HK-2 (cell line): ENCODE measurements around the gene ZFY.

Experiments used
- DNase-seq: peaks from one replicate; pipeline ENCODE4 v3.0.0-alpha.2; 2018; ENCODE audit not compliant: unreplicated experiment

The ZFY gene

DNA sequence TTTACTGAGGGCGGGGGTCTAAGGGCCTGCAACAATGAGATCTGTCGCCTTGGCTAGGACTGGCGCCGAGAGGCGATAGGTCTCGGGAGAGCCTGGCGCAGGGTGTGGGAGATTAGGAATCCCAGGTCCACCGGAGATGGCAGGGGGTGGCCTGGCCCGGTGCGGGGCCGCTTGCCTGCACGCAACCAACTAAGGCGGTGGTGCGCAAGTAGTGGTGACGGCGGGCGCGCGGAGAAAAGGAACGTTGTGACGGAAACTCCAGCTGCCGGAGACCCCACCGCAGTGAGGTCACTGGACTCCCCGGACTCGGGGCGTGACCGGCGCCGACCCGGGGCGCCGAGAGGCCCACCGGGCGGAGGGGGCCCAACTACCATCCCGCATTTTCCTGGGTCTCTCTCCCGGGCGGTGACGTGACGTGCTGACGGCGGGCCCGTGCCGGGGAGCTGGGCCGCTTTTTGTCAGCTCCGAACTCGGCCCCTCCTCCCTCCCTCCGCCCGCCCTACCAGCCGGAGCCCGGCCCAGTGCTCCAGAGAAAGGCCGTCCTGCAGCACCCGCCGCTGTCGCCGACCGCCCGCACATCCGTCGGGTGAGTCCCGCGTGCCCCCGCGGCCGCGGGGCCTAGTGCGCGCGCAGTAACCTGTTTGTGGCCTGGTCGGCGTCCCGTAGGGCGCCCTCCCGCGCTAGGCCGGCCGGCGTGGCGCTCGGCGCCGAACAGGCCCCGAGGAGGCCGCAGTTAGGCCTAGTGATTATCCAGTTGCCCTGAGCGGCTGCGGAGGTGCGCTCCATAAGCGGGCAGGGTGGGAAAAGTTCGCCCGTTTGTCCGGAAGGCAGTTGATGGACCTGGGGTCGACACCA lies at the start of gene ZFY:
TSS of gene ZFY (plus strand) at position 521 of the 855 bp plus-strand sequence. CDS start 18,556 bp downstream, outside the sequence.
- peak; percentile 0 for DNase-seq

- DNase-seq: no peak
These were observed 49.3 kb upstream of the ZFY start for GRCh38 chrY:2885880-2886279.

DNA sequence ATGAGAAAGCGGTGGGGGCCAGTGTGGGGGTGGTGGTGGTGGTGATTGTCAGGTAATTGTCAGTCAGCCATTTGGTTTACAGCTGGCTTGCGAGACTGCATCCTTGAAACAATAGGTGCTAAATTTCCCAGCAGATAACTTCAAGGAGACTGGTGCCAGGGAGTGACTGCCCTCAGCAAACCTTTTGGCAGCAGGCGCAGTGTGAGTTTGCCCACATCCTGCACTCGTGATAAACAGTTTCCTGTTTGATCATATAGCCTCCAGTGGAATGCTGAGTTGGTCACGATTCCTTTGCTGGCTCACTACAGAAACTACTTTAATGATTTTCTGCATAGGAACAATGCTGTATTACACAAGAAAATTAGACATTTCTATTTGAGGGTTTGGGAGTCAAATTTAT lies 47.8 kb upstream of the ZFY start:
- no peak for DNase-seq

DNA sequence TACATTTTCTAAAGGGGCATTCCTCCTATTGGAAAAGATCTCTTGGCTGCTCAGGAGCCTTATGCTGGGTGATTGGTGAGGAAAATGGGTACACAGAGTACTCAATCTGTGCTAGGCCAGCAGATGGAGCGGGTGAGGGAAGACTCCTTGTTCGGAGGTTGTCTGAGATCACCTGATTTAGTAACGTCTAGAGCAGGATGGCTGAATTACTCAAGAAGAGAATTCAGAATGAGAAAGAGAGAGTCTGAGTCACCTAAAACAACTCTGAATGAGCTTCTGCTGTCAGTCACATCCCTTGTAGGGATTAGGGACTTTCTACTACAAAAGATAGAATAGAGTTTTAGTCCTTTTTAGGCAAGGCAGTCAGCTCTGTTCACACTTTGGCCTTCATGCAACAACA lies 47.2 kb upstream of the ZFY start:
- DNase-seq: no peak

DNA sequence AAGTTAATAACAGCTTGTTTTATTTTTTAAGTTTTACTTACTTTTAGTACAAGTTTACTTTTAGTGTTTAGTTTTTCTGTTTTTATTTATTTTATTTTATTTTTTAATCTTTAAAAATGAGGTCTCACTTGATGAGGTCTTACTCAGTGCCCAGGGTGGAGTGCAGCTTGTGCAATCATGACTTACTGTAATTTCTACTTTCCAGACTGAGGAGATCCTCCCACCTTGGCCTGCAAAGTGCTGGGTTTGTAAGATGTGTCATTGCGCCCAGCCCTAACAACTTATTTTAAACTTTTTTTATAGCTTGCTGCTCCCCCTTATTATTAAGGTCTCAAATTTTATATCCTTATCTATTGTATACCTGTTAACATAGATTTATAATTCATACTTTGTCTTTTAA lies 41.7 kb upstream of the ZFY start:
- no peak for DNase-seq

DNA sequence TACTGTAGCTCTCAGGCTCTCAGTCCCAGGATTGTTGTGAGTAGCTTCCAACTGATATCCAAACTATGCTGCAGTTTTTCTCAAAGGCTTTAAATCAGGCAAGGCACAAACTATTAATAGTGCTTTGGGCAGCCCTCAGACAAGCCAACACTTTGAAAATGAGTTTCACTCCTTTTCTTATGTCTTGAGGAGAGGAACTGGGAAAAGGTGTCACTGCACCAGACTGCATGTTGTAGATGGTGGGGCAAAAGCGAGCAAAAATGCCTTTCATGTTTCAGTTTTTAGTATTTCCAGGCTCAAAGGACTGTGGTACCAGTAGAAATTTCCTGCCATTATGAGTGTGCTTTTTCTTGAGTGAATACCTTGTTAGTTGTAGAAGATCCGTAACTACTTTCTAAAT lies 39.1 kb upstream of the ZFY start:
- DNase-seq: no peak

DNA sequence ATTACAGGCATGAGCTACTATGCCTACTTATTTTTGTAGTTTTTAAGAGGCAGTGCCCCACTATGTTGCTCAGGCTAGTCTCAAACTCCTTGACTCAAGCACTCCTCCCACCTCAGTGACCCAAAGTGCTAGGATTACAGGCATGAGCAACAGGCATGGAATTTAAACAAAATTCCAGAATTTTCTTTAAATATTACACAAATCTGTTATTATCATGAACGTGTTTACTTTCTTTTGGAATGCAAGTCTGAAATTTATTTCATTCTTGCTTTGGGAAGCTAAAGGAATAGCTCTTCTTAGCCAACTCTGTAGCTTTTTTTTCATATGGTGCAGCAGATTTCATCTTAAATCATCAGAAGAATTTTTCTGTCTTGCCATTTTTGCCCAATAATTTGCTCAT lies 27.8 kb upstream of the ZFY start:
- no peak for DNase-seq

GRCh38 chrY:2913066-2913815 lies 21.9 kb upstream of the ZFY start:
- DNase-seq: no peak

GRCh38 chrY:2934078-2934477 lies 1.1 kb upstream of the ZFY start:
- no peak for DNase-seq

GRCh38 chrY:2935716-2936435 lies 695 bp downstream of the ZFY start:
- peak; percentile 11 for DNase-seq

DNA sequence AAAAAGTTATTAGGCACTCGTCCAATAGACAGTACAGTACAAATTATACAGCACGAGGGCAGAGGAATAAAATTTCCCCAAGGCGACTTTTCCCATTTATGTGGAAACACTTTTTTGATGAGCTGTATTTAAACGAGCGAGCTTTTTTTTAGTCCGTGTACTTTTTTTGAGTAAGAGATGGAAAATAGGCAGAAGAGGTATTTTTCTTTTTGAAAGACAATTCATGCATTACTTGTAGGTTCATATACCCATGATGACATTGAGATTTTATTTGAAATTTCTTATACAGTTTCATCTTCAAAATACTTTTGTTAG lies 1.2 kb downstream of the ZFY start:
- no peak for DNase-seq

GRCh38 chrY:2937149-2937548 lies 2.0 kb downstream of the ZFY start:
- no peak for DNase-seq

DNA sequence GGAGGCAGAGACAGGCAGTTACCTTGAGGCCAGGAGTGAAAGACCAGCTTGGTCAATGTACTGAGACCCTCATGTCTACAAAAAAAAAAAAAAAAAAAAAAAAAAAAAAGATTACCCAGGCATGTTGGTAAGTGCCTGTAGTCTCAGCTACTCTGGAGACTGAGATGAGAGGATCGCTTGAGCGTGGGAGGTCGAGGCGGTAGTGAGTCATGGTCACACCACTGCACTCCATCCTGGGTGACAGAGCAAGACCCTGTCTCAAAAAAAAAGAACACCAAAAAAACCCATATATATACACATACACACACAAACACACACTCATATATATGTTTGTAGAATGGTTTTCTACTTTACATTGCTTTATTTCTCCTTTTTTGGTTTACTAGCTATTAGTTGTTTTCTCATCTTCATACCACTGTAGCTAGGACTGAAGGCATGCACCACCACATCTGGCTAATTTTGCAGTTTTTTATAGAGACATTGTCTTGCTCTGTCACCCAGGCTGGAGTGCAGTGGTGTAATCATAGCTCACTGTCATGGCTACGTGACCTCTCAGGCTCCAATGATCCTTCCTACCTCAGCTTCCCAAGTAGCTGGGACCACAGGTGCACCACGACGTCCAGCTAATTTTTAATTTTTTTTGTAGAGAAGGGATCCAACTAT lies 14.5 kb downstream of the ZFY start:
- DNase-seq: no peak

- DNase-seq: no peak
These were observed 15.5 kb downstream of the ZFY start for GRCh38 chrY:2950655-2951054.

DNA sequence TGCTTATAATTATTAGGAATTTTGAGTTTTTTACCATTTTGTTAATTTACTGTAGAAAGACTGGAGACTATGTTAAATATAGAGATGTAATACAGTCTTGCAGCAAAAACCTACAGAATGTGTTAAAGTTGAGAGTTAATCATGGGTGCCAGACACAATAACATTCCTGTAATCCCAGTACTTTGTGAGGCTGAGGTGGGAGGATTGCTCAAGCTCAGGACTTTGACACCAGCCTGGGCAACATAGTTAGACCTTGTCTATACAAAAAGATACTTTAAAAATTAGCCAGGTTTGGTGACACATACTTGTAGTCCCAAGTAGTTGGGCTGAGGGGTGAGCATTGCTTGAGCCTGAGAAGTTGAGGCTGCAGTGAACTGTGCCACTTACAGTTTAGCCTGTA lies 17.7 kb downstream of the ZFY start:
- no peak for DNase-seq

DNA sequence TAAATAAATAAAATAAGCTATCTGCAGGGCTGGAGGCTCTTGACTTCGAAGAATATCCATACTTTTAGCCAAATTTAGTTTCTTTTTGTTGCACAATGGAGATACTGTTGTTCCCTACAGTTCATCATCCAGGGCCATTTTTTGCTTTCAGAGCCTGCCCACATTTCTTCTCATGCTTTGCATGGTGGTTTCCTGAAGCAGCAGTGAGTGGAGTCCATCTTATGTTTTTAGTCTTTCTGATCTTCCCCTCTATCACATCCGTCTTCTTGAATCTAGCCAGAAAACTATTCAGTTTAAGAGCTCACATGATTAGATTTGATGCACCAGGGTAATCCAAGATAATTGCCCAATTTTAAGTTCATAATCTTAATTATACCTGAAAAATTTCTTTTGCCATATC lies 19.6 kb downstream of the ZFY start:
- DNase-seq: no peak

GRCh38 chrY:2955561-2955960 lies 20.4 kb downstream of the ZFY start:
- no peak for DNase-seq

DNA sequence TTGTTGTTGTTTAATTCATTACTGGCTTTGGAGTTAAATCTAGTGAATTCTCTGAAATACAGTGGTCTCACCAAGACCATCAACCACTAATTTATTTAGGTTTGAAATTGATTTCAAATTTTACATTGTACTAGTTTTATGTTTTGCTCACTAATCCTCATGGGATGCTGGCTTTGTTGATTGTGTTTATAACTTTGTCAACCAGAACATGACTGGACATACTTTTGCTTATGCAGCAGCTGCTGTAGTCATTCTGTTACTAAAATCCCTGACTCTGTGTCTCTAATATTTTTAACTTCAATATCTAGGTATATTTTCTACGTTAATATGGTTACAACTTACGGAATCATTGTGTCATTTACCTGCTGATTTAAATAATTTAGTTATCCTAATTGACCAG lies 26.9 kb downstream of the ZFY start:
- no peak for DNase-seq

DNA sequence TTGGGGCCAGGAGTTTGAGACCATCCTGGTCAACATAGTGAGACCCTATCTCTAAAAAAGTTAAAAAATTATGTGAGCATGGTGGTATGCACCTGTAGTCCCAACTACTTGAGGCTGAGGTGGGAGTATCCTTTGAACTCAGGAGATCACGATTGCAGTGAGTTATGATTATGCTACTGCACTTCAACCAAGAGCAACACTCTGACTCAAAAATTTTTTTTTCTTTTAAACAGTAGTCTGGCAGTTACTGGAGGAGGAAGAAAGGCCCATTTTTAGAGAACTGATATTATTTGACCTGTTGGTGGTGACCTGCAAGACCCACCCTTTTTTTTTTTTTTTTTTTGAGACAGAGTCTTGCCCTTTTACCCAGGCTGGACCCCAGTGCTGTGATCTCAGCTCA lies 29.6 kb downstream of the ZFY start:
- no peak for DNase-seq

DNA sequence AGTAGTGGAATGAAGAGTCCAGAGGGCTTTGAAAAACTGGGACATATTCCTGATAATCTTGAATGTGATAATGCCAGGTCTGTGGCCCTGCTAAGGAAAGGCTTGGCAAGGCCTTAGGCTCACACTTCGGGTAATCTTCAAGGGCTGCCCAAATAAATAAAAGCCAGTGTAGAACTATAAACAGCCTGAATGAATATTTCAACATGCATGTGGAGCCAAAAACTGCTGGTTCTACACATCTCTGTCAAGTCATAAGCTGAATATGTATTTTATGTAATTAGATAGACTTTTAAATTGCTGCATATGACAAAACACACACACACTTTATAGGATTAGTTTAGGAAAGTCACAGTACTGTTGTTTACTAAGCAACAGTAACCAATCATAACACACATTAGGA lies 30.4 kb downstream of the ZFY start:
- DNase-seq: no peak

- no peak for DNase-seq
These were observed 34.4 kb downstream of the ZFY start for GRCh38 chrY:2969561-2969960.

DNA sequence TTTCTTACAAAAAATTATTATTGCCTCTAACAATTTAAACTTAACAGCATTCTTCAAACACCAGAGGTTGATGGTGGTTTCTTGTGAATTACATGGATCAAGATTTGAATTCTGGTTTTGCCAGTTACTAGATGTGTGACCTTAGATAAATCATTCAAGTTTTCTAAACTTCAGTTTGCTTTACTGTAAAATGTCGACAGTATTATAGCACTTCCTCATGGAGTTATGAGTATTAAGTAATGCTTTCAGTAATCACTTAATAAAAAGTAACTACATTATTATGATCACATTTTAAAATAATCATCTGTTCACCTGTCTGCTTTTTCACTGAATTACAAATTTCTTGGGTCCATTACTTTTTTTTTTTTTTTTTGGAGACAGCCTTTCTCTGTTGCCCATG lies 37.5 kb downstream of the ZFY start:
- no peak for DNase-seq
